IPS DF 6.9 (cell line): ENCODE data around the gene NR5A1.

Experiments used
- DNase-seq: peaks from one replicate; pipeline ENCODE4 v3.0.0-alpha.2; 2013; ENCODE audit warnings: low read depth, low spot score
- H3K27ac ChIP-seq: one replicate; pipeline ENCODE4 v1.5.1; 2013; ENCODE audit warnings: low read length, control low read depth
- H3K27me3 ChIP-seq: 2 replicates; pipeline ENCODE4 v1.6.1; 2013; ENCODE audit warnings: mild to moderate bottlenecking, low read length; ENCODE audit not compliant: control insufficient read depth, insufficient read depth
- H3K36me3 ChIP-seq: 2 replicates; pipeline ENCODE4 v1.6.1; 2013; ENCODE audit warnings: low read length; ENCODE audit not compliant: control insufficient read depth, insufficient read depth
- H3K4me1 ChIP-seq: 2 replicates; pipeline ENCODE4 v1.6.1; 2013; ENCODE audit warnings: low read length; ENCODE audit not compliant: control insufficient read depth, insufficient read depth
- H3K4me3 ChIP-seq: 2 replicates; pipeline ENCODE4 v1.5.1; 2013; ENCODE audit warnings: mild to moderate bottlenecking, low read length
- H3K9me3 ChIP-seq: 2 replicates; pipeline ENCODE4 v1.6.1; 2013; ENCODE audit warnings: low read length, inconsistent platforms; ENCODE audit not compliant: control insufficient read depth, insufficient read depth
- WGBS: extraction: QIAGEN DNeasy Blood & Tissue Kit; methylation state at CpG from one replicate; pipeline ENCODE4 v1.1.7; 2013; ENCODE audit warnings: mixed read lengths, missing lambda C conversion rate; ENCODE audit not compliant: insufficient read length, insufficient coverage; 5-methylcytosine and 5-hydroxymethylcytosine counted together

The NR5A1 gene

DNA sequence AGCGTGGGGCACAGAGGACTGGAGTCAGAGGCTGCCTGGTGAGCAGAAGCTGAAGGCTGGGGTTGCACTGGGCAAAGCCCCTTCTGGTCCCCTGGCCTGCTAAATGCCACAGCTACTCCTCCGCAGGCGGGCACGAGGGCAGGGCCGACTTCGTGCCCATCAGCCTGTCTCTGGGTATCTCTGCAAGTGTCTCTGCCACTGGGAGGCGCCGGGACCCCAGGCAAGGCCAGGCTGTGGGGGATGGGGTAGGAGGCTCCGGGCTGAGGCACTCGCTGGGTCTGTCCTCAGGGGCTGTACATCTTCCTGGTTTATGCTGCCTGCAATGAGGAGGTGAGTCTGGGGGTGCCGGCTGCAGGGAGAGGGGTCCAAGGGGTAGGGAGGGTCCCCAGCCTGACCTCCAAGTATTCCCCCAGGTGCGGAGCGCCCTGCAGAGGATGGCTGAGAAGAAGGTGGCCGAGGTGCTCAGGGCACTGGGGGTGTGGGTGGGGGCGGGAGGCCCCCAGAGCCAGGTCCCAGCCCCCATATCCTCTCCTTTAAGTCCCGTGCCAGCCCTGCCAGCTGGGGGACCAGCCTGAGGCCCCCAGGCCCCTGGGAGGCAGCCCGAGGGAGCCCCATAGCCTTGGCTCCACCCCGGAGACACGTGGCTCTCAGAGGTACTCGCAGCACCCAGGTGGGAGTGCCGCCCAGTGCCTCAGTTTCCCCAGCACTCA is 31.9 kb downstream of the NR5A1 start:
- WGBS, result no CpG with 5 or more reads among the region's 21 CpGs
- Histone ChIP-seq H3K9me3 (no peaks in the 10 kb centered on the region), H3K4me3 (no peak overlapping the region), H3K4me1 (peaks cover 9% of the 10 kb centered on the region), H3K27me3 (no peaks in the 10 kb centered on the region; the same call in 1 of the 2 replicates), H3K27ac (no peak overlapping the region), H3K36me3 (no peaks in the 10 kb centered on the region)
- DNase-seq, result no peak

DNA sequence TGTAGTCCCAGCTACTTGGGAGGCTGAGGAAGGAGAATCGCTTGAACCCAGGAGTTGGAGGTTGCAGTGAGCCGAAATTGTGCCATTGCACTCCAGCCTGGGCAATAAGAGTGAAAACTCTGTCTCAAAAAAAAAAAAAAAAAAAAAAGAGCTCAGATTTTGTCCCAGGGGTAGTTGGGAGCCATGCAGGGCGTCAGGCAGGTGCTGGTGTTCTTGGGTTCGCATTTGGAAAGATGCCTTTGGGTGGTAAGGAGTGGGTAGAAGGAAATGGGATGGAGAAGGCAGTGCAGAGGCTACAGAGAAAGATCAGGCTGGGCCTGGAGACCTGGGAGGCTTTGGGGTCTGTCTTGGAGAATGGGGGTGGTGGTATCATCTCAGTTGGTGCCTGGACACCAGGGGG is 33.0 kb downstream of the NR5A1 start:
- Histone ChIP-seq H3K36me3 (no peaks in the 10 kb centered on the region; the same call in 1 of the 2 replicates), H3K27me3 (no peaks in the 10 kb centered on the region; the same call in 1 of the 2 replicates), H3K27ac (no peak overlapping the region), H3K4me3 (no peak overlapping the region), H3K9me3 (no peaks in the 10 kb centered on the region), H3K4me1 (peaks cover 5% of the 10 kb centered on the region; the same call in 1 of the 2 replicates)
- no peak for DNase-seq
- no CpG with 5 or more reads among the region's 4 CpGs for WGBS

DNA sequence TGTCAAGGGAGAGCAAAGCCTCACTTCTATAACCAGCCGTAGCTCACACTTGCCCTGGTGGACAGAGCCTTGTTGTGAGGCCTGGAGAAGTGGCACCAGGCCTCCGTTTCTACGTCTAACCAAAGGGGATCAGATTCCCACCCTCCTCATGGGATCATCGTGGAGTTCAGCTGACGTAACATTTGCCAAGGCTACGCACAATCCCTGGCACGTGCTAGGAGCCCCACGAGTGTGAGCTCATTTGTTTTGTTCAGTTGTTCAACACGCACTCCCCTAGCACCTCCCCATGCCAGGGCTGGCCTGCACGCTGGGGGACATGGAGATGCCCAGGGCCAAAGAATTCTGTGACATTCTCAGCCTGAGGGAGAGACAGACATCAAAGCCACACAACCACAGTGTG is 33.9 kb downstream of the NR5A1 start:
- Histone ChIP-seq H3K27me3 (no peaks in the 10 kb centered on the region; the same call in 1 of the 2 replicates), H3K4me1 (peaks cover 3% of the 10 kb centered on the region; the same call in 1 of the 2 replicates), H3K4me3 (no peak overlapping the region), H3K36me3 (no peaks in the 10 kb centered on the region; the same call in 1 of the 2 replicates), H3K9me3 (no peaks in the 10 kb centered on the region), H3K27ac (no peak overlapping the region)
- no CpG with 5 or more reads among the region's 10 CpGs for WGBS
- DNase-seq, result no peak

DNA sequence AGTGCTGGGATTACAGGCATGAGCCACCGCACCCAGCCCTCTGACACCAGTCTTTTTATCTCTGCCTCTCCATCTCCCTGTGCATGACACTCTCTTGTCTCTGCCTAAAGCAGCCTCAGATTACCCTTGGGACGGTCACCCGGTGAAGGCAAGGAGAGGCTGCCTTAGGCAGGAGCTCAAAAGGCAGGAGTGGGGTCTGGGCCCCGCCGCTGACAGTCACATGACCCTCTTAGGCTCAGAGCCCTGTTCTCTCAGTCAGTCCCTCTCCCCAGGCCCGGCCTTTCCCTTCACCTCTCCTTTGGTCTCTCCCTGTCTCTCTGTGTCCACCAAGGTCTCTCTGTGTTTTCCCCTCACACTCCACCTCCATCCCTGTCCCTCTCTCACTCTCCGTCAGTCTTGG is 34.4 kb downstream of the NR5A1 start:
- no peaks in the 10 kb centered on the region for H3K27me3 ChIP-seq
- H3K9me3 ChIP-seq, result no peaks in the 10 kb centered on the region
- H3K4me1 ChIP-seq, result peaks cover 3% of the 10 kb centered on the region
- DNase-seq, result no peak
- no peaks in the 10 kb centered on the region; the same call in 1 of the 2 replicates for H3K36me3 ChIP-seq
- no peak overlapping the region for H3K27ac ChIP-seq
- WGBS, result no CpG with 5 or more reads among the region's 7 CpGs
- H3K4me3 ChIP-seq, result no peak overlapping the region

DNA sequence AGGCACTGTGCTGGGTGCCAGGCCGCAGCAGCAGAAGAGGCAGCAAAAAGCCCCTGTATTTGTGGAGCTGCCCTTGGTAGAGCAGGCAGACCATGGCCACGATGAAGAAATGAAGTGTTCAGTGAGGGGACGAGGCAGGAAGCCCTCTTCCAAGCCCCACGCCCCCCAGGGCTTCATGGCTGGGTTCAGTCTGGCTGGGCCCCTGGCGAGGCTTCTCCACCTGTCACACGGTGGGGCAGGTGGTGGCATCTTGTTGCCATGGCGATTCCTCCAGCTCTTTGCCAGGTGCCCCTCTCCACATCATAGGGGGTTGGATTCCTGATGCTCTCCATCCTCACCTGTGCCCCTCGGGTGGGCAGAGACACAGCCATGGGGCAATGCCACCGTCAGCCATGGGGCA is 35.4 kb downstream of the NR5A1 start:
- no peak overlapping the region for H3K4me3 ChIP-seq
- H3K27me3 ChIP-seq, result no peaks in the 10 kb centered on the region
- no peaks in the 10 kb centered on the region for H3K9me3 ChIP-seq
- no peaks in the 10 kb centered on the region; the same call in 1 of the 2 replicates for H3K36me3 ChIP-seq
- DNase-seq, result no peak
- no peaks in the 10 kb centered on the region; the same call in 1 of the 2 replicates for H3K4me1 ChIP-seq
- no CpG with 5 or more reads among the region's 9 CpGs for WGBS
- H3K27ac ChIP-seq, result no peak overlapping the region

DNA sequence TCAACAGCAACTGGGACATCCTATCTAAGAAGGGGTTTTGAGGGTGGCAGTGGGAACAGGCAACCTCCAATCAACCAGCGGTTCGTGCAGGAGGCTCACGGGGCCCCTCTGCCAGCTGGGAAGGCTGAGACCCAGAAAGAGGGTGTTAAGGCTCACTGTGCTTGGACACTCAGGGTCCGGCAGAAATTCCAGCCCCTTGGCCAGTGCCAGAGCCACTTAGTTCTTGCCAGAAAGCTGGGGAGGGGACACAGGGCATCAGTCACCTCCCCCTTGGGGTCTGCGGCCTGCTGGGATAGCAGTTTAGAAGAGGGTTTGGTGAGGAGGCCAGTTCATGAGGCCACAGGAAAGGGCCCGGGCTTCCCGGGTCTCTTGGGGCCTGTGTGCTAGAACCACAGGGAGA is 36.5 kb downstream of the NR5A1 start:
- Histone ChIP-seq H3K4me3 (no peak overlapping the region), H3K36me3 (no peaks in the 10 kb centered on the region; the same call in 1 of the 2 replicates), H3K4me1 (no peaks in the 10 kb centered on the region; the same call in 1 of the 2 replicates), H3K27me3 (no peaks in the 10 kb centered on the region), H3K9me3 (no peaks in the 10 kb centered on the region), H3K27ac (no peak overlapping the region)
- WGBS, result no CpG with 5 or more reads among the region's 7 CpGs
- DNase-seq, result no peak

DNA sequence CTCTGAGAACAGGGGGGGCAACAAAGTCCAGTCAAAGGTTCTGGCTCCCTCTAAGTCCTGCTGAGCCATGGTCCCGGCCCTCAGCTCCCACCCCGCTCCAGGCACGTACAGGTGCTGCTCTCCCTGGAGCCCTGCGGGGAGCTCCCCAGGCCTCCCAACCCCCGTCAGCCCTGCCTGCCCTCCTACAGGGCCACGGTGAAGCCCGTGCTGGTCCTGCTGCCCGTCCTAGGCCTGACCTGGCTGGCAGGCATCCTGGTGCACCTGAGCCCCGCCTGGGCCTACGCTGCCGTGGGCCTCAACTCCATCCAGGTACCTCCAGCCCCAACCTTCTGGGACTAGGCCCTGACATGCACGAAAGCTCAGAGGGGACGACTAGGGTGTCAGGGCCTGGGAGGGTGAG is 36.9 kb downstream of the NR5A1 start:
- no peak for DNase-seq
- H3K27ac ChIP-seq, result no peak overlapping the region

DNA sequence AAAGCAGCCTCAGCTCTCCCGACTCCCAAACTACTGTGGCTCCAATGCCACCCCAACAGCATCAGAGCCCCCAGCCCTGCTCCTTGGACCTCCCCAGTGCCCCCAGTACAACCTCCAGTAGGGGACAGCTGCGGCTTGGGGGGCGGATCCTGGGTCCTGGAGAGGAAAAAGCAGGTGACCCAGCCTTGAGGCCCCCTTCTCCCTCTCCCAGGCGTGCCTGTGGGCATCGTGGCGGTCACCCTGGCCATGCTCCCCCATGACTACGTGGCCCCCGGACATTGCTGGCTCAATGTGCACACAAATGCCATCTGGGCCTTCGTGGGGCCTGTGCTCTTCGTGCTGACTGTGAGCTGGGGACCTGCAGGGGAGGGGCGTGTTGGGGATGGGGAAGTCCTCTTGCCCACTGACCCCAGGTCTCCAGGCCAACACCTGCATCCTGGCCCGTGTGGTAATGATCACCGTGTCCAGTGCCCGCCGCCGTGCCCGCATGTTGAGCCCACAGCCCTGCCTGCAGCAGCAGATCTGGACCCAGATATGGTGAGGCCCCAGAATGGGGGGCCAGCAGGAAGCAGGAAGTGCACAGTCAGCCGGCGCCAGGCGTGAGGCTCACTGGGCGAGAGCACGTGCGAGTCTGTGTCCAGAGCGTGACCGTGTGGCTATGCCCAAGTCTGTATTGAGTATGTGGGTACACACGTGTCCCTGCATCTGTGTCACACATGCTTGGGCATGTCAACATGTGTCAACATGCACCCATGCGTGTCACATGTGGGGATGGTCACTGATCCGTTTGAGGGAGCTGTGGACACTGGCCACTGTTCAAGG is 38.0 kb downstream of the NR5A1 start:
- Histone ChIP-seq H3K4me1 (no peaks in the 10 kb centered on the region; the same call in 1 of the 2 replicates), H3K36me3 (no peaks in the 10 kb centered on the region; the same call in 1 of the 2 replicates), H3K27me3 (no peaks in the 10 kb centered on the region), H3K4me3 (no peak overlapping the region), H3K9me3 (no peaks in the 10 kb centered on the region), H3K27ac (no peak overlapping the region)
- no CpG with 5 or more reads among the region's 28 CpGs for WGBS
- no peak for DNase-seq

More for the DNA sequence above, 36.9 kb downstream of the NR5A1 start:
- no peak overlapping the region for H3K4me3 ChIP-seq
- H3K4me1 ChIP-seq, result no peaks in the 10 kb centered on the region; the same call in 1 of the 2 replicates
- H3K9me3 ChIP-seq, result no peaks in the 10 kb centered on the region
- no CpG with 5 or more reads among the region's 13 CpGs for WGBS
- no peaks in the 10 kb centered on the region for H3K27me3 ChIP-seq
- no peaks in the 10 kb centered on the region; the same call in 1 of the 2 replicates for H3K36me3 ChIP-seq

DNA sequence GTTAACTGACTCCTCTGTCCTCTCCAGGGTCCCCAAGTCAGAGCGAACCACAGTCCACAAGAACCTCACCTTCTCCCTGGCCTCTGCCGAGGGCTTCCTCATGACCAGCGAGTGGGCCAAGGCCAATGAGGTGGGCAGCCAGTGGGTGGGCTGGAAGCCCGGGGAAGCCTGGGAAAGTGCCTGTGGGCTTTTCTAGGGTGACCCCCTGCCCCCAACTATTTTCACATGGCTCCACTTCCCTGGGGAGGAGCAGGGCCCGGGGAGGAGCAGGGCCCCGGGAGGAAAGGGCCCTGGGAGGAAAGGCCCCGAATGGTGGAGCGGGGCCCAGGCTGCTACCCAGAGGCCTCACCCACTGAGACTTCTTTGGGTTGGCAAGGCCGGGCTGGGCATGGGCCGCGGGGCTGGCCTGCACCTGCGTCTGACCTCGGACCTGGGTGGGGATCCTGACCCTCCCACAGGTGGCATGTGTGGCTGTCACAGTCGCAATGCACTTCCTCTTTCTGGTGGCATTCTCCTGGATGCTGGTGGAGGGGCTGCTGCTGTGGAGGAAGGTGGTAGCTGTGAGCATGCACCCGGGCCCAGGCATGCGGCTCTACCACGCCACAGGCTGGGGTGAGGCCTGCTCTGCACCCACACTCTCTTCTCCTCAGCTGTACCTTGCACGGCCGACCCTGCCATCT is 39.0 kb downstream of the NR5A1 start:
- Histone ChIP-seq H3K27ac (no peak overlapping the region), H3K9me3 (no peaks in the 10 kb centered on the region), H3K4me1 (no peaks in the 10 kb centered on the region; the same call in 1 of the 2 replicates), H3K27me3 (no peaks in the 10 kb centered on the region), H3K36me3 (no peaks in the 10 kb centered on the region; the same call in 1 of the 2 replicates), H3K4me3 (no peak overlapping the region)
- no peak for DNase-seq
- no CpG with 5 or more reads among the region's 19 CpGs for WGBS
